Fibroblast of upper back skin (primary cell): ENCODE results near the gene DUSP22.
A peak's percentile ranks its signal among the peaks of the same experiment; 100 is the strongest.

Source experiments
- DNase-seq: peaks from one replicate; pipeline ENCODE4 v3.0.0-alpha.2; 2013

DUSP22 gene

DNA sequence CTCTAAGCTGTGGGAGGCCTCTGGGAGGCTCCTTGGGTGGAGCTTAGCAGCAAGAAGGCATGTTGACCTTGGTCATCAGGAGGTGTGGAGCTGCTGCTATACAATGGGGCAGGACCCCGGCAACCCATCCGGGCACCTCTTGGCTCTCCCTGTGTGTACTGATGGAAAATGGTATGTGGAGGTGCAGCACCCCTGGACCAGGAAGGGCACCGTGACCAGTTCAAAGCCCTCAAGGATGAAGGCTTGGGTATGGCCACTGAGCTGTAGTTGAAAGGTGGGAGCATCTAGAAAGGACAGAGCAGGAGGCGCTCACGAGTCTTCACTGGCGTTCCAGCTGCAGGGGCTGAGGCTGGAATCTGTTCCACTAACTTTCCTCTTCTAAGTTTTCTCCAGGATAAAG, 92.6 kb downstream of the DUSP22 start:
- DNase-seq: no peak

DNA sequence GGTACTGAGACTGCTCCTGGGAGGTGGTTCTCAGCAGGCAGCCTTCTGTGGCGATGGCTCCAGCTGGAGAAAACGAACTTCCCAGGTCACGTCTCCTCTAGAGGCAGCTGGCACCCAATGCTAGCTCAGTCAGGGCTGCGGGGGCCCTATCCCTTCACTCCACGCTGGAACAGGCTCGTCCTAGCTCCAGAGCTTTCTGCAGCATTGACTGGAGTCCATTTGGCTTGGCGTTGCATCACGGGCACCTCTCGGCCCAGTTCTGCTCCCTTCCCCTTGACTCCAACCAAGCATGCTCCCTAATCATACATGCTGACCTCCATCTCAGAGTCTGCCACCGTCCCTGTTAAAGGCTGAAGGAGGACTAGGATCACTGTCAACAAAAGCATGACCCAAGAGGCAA, 93.3 kb downstream of the DUSP22 start:
- DNase-seq: no peak

DNA sequence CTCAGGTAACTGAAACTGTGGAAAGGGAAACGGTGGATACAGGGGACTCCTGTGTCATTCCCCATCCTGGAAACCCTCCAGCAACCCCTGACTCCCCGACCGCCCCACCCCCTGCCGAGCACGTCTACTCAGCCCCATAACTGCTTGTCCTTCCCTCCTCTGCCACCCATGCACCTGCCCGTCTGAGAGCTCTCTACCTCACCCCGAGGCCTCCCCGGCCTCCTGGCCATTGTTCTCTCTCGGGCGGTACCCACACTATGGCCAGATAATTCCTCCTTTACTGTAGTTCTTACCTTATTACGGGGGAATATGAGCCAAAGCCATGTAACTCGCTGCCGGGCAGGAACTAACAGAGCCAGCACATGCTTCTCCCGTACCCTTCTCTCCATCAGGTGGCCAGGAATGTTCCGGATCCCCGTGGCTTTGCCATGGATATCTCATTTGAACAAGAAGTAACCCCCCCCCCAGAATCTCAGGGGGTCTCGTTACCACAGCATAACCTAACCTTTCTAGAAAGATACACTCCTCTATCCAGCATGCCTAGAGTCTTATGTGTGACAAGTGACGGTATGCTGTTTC, 94.5 kb downstream of the DUSP22 start:
- DNase-seq: no peak

DNA sequence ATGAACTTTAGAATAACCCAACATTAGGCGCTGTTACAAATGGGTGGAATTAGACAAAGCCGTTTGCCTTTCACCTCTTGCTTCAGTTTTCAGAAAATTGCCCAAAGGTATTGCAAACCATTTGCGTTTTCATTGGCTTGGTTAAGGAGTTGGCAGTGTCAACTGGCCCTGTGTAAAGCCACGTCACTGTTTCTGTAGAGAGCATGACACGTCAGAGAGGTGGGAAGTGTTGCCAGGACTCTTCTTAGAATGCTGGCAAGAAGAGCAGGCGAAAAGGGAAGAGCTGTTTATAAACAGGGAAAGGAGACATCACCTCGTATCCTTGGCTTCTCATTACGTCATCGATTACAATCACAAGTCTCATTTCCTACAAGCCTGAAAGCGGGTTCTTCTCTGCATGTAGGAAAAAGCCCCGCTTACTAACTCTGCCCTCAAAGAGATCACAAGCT, 95.0 kb downstream of the DUSP22 start:
- no peak for DNase-seq

DNA sequence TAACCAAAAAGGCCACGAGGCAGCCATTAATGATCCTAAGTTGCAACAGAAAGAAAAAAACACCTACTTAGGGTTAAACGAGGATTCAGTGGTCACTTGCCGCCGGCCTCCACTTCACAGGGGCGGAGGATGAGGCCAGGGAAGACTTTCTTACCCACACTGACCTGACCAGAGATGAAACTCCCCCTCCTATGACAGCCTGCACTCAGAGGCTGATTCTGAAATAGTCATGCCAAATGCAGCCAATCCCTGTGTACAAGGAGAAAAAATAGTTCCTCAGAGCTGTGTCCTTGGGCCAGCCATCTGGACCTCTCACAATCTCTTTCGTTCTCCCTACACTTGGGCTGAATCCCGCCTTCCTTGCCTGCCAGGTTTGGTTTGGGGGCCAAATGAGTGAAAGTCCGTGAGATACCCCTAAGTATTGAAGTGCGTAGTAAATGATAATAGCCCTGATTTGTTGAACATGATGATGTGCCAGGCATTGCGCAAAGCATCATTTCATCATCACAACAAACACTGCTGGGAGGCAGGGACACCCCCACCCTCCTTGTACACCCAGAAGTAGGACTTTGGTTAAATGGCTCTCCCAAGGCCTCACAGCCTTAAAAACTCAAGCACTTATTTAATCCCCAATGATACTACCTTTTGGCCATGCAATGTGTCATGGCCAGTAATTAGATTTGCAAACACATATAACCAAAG, 96.1 kb downstream of the DUSP22 start:
- DNase-seq: no peak

DNA sequence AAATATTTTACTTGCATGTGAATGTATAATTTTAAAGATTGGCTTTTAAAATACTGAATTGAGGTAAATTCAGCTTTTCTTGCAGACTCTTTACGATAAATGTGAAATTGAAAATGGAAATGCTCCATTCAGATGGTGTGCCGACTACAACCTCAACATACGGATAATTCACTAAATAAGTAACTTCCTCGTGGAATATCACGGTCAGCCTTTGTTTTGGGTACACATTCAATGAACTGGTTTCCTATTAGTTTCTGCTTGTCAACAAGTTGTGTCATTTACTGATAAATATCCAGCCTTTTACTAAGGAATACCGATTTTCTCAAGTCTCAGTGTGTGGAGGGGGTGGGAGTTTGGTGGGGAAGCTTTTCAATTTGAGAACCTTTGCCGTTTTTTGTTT, 96.9 kb downstream of the DUSP22 start:
- no peak for DNase-seq

DNA sequence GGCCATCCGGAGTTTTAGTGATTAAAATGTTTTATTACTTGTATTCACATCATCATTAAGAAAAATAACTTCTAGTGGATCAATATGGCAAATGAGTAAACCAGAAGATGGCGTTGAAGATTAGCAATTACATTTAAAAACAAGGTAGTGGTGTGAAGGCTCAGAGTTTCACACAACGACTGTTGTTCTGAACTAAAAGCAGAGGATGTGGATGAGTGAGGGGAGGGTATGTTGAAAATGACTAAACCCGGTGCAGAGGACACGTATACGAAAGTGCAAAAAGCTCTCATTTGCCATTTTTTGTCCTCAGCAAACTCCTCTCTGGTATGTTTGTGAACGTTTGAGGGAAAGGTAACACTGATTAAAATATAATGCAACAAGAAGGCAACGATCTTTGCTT, 97.3 kb downstream of the DUSP22 start:
- DNase-seq: no peak

DNA sequence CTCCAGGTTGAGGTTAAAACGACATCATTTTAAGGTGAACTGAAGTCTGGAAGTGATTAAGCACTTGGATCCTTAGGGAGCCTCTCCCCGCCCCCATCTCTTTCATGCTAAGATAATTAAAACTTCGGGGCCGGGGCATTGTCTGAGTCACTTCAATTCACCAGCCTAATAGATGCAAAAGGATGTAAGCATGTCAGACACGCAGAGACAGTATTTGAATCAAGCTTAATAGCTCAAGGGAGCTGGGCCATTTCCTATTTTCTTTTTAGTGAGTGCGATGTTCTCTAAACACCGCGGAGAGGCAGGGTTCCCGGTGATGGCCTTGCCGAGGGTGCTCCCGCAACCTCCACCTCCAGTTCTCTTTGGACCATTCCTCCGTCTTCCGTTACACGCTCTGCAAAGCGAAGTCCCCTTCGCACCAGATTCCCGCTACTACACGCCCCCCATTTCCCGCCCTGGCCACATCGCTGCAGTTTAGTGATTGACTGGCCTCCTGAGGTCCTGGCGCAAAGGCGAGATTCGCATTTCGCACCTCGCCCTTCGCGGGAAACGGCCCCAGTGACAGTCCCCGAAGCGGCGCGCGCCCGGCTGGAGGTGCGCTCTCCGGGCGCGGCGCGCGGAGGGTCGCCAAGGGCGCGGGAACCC, 98.7 kb downstream of the DUSP22 start:
- peak; percentile 47 for DNase-seq

DNA sequence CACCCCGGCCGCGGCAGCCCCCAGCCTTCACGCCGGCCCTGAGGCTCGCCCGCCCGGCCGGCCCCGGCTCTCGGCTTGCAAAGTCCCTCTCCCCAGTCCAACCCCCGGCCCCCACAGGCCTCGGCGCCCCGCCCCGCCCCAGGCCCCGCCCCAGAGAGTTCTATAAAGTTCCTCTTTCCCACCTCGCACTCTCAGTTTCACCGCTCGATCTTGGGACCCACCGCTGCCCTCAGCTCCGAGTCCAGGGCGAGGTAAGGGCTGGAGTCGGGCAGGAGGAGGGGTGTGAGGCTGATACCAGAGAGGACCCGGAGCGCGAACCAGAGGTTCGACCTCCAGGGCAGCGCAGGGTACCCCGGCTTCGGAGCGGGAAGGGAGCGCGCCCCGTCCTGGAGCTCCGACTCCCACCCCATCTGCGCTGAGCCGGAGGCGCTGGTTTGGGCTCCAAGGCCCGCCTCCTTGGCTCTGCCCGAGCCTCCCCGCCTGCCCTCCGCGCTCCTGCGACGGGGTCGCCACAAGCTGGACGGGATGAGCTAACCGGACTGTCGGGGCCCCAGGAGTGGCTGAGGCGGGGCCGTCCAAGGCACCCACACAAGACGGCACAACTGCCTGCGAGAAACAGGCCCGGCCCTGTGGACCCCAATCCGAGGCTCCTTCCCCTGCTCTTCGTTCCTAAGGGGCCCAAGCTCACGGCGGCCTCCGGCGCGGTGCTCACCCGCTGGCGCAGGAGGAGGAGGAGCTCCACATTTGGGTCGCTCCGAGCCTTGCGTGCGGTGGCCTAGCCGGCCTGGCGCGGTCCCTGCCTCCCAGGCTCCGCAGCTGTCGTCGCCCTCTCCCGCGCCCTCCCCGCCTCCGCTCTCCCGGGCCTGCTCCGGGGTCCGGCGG, 99.5 kb downstream of the DUSP22 start, which contains the start of gene IRF4:
Gene IRF4 (plus strand): TSS at position 194 of the 882 bp plus-strand sequence. CDS start 1,401 bp downstream, outside the sequence.
- no peak for DNase-seq

DNA sequence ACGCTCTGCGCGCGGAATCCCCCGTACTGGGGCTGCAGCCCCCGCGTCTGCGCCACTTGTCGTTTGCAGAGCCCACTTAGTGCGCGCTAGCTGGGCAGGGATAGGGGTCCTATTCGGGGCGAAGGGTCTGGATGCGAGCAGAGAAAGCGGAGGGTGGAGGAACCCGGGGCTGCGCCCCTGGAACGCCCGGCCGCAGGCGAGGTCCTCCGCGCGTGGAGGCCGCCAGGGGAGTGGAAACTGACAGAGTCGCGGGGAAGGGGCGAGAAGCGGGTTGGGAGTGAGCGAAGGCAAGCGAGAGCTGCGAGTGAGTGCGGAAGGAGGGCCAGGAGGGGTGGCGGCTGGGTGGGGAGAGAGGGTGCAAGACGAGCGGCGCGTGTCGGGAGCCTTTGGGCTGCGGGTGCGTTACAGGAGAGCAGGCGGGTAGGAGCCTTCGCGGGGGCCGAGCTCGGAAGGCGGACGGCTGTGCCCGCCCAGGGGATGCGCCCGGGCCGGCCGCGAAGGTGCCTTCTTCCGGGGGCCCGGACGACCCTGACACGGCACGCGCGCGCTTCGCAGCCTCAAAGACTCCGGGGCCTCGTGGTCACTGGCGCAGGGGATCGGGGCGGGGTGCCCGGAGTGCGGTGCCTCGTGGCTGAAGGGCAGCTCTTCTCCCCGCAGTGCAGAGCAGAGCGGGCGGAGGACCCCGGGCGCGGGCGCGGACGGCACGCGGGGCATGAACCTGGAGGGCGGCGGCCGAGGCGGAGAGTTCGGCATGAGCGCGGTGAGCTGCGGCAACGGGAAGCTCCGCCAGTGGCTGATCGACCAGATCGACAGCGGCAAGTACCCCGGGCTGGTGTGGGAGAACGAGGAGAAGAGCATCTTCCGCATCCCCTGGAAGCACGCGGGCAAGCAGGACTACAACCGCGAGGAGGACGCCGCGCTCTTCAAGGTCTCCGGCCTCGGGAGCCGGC, 100.4 kb downstream of the DUSP22 start:
- no peak for DNase-seq

DNA sequence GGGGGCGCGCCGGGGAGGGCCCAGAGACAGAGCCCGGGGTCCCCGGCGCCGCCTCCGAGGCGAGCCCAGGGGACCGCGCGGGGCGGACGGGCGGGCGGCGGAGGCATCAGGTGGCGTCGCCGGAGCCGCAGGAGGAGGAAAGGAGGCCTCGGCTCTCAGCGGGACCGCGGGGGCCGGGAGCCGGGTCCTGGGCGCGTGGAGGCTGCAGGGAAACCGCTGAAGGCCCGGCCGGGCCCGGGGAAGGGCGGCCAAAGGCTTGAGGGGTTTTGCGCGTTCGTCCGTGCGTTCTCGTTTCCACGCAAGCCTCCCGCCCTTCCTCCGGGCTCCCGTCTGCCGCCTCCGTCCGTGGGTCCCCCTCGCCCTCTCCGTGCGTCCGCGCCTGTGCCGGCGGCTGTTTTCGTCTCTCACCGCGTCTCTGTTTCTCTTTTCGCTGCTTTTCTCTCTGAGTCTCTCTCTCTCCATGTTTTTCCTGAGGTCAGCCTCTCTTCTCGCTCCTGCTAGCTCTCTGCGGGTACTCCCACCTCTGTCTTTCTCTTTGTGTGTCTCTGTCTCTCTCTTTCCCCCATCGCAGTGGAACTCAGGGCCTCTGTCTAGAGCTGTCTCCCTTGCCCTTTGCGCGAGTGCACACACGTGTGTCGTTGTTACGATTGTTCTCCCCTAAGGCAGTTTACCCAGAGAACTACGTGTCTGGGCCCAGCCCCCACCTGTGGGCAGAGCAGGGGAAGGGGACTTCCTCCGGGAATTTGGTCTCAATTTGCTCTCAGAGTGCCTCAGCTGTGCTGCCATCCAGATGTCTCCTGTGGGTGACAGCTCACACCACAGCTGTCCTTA, 101.3 kb downstream of the DUSP22 start:
- DNase-seq: no peak

DNA sequence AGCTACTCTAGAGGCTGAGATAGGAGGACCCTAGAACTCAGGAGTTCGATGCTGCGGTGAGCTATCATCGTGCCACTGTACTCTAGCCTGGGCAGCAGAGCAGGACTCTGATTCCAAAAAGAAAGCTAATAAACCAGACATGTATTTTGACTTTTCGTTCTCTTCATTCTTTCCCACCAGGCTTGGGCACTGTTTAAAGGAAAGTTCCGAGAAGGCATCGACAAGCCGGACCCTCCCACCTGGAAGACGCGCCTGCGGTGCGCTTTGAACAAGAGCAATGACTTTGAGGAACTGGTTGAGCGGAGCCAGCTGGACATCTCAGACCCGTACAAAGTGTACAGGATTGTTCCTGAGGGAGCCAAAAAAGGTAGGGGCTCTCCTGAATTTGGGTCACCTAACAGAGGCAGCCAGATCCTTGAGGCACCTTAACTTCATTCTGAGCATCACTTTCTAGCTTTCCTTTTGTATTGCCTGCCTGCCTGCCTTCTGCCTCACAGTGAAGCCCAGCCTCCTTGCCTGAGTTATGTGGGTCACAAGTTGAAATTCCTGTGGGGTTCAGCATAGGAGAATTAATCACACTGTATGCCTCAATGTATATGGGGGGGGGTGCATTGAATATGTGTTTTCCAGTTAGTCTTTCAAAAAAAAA, 102.5 kb downstream of the DUSP22 start:
- no peak for DNase-seq

DNA sequence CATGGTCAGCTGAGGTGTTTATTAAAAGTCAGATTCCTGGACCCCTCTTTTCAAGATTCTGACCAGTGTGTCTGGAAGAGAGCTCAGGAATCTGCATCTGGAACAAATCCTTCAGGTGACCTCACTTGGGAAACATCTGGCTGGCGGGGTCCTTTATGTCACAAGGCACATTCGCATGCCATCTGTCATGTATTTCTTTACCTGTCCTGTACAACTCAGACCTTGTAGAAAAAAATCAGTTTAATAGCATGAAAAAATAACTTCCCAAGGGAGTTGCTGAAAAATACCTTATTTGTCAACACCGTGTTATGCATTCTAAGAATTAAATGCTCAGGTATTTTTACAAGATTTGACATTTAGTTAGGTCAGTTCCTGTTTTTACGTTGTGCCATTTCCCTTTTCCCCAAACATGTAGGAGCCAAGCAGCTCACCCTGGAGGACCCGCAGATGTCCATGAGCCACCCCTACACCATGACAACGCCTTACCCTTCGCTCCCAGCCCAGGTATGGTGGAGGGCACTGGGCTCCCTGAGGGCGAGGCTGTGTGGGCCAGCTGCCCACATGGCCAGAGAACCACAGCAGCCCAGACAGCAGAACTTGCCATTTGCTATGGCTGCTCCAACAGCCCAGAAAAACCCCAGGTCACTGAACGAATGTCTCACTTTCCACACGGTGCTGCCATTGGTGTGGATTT, 103.3 kb downstream of the DUSP22 start:
- no peak for DNase-seq

DNA sequence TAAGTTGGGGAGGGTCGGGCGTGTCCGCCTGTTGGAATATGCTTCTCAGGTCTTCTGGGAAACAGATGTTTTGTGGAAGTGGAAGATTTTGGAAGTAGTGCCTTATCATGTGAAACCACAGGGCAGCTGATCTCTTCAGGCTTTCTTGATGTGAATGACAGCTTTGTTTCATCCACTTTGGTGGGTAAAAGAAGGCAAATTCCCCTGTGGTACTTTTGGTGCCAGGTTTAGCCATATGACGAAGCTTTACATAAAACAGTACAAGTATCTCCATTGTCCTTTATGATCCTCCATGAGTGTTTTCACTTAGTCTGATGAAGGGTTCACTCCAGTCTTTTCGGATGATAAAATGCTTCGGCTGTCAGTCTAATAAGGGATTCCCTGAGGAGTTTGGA, 103.8 kb downstream of the DUSP22 start:
- DNase-seq: no peak

DNA sequence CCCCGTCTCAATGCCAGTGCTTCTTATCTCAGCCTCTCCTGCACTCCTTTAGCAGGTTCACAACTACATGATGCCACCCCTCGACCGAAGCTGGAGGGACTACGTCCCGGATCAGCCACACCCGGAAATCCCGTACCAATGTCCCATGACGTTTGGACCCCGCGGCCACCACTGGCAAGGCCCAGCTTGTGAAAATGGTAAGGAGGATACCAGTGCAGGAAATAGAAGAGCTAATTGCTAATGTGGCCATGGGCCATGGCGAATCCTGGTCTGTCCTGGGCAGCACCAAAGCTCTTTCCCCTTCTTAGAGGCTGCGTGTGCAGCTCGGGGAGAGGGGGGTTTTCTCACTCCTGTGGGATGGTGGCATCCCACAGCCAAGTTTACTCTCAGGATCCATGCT, 104.8 kb downstream of the DUSP22 start:
- no peak for DNase-seq

DNA sequence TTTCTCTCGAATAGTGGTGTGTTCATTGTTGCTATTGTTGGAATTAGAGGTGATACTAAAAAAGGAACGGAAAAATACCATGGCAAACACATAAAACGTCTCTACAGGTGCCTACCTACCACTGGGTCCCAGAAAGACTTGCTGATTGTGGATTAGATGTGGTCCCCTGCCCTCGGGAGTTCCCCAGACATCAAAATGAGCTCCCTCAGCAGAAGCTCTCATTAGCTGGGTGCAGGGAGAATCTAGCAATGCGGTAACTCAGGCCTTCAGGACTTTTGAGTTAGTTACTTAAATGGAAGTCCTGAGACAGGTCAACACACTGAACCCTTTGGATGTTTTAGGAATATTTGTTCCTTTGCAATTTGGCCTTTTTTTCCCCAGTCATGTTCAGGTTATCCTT, 105.3 kb downstream of the DUSP22 start:
- DNase-seq: no peak

DNA sequence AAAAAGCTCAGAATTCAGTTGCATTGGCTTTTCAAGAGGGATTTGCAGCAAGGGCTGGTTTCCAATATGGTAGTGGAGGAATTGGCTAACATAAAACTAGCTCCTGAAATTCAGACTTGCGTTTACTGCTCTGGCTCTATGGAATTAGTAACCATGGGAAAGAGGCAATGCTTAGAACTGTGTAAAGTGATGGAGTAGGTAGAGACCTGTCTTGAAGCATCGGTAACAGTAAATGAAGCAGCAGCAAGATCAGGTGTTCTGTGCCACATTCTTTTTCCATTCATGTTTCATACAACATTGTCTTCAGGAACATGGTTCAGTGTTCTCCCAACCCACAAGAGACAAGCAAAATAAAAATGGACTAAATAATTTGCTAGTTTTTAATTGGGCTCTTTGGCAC, 105.8 kb downstream of the DUSP22 start:
- DNase-seq: no peak

DNA sequence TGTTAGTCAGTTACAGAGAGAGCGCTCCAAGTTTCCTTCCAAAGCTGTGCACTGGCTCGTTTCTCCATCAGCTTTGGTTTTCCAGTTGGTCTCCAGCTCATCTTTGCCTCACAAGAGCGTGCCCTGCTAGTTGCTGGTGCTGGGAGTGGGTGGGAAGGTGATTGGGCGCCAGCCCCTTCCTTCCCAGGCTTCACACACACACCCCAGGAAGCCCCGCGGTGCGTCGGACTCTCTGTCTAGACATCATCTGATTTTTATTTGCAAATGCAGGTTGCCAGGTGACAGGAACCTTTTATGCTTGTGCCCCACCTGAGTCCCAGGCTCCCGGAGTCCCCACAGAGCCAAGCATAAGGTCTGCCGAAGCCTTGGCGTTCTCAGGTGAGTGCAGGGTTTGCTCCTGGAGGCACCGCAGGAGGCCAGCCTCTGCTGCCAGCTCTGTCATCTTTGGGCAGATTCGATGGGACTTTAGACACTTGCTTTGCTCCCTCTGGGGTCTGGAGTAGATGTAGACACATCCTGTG, 106.3 kb downstream of the DUSP22 start:
- DNase-seq: no peak

DNA sequence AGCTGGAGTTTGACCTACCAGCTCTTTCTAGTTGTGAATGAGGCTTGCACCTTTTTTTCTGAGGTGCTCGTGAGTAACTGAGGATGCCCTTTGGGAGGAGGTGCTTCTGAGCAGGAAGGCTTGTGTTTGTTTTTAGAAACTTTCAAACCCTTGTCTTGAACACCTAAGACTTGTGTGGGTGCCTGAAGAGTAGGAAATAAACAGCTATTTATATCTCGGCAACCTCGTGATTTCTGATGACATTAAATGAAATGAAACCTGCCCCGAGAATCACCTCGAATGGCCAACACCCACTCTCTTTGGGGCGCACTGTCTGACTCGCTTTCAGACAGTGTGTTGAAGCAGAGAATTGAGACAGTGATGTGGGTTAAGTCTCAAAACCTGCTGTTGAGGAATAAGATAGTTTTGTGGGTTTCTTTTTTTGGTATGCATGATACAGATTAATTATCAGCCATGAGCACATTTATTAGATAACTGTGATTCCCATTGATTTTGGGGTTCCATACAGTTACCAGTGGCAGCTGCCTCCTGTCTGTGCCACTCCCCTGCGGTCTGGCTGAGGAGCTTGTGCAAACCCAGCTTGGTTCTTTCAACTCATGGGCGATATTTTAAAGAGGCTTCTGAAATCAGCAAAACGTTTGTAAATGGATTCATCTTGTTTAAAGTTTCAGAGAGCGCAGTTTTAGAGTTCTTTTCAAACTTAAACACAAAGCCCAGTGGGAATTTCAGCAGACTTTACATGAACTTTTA, 107.7 kb downstream of the DUSP22 start:
- DNase-seq: no peak
